ENCODE data around the gene CHST2.

The CHST2 gene

GRCh38 chr3:143146486-143147274 lies 27.1 kb downstream of the CHST2 start:
- no peak for TF ChIP-seq CTCF (conservative IDR thresholded peaks at IDR 0.05; ENCODE audit: low read depth, low read length)
- no peak for DNase-seq (ENCODE audit: low read depth)
- no peak overlapping the region for H3K4me3 ChIP-seq (ENCODE audit: low read depth, low read length)

GRCh38 chr3:143147707-143148106 lies 28.1 kb downstream of the CHST2 start:
- DNase-seq (ENCODE audit: low read depth): no peak
- H3K4me3 ChIP-seq (ENCODE audit: low read depth, low read length): no peak overlapping the region
- TF ChIP-seq CTCF (conservative IDR thresholded peaks at IDR 0.05; ENCODE audit: low read depth, low read length): no peak

GRCh38 chr3:143150071-143150470 lies 30.5 kb downstream of the CHST2 start:
- no peak overlapping the region for H3K4me3 ChIP-seq (ENCODE audit: low read depth, low read length)
- no peak for DNase-seq (ENCODE audit: low read depth)
- TF ChIP-seq CTCF (conservative IDR thresholded peaks at IDR 0.05; ENCODE audit: low read depth, low read length): no peak

GRCh38 chr3:143151004-143151731 lies 31.6 kb downstream of the CHST2 start:
- no peak for DNase-seq (ENCODE audit: low read depth)
- no peak overlapping the region for H3K4me3 ChIP-seq (ENCODE audit: low read depth, low read length)
- TF ChIP-seq CTCF (conservative IDR thresholded peaks at IDR 0.05; ENCODE audit: low read depth, low read length): no peak

- DNase-seq (ENCODE audit: low read depth): no peak
Measured at GRCh38 chr3:143152043-143152442, 32.5 kb downstream of the CHST2 start.

GRCh38 chr3:143155756-143156155 lies 36.2 kb downstream of the CHST2 start:
- no peak overlapping the region for H3K4me3 ChIP-seq (ENCODE audit: low read depth, low read length)
- no peak for TF ChIP-seq CTCF (conservative IDR thresholded peaks at IDR 0.05; ENCODE audit: low read depth, low read length)
- DNase-seq (ENCODE audit: low read depth): no peak

More at GRCh38 chr3:143152043-143152442, 32.5 kb downstream of the CHST2 start:
- no peak for TF ChIP-seq CTCF (conservative IDR thresholded peaks at IDR 0.05; ENCODE audit: low read depth, low read length)
- H3K4me3 ChIP-seq (ENCODE audit: low read depth, low read length): no peak overlapping the region

Data from choroid plexus epithelial cell (primary cell).